ENCODE measurements around the gene MGAT4A. TPM values are rescaled to one million over a fixed set of nuclear protein-coding genes. Genes with fewer than 3 reads are reported as not detected.

The MGAT4A gene
- total and polyA plus RNA-seq, 10 of the 15 experiments (the other 5 are each of a cell fraction or from before 2014, with no cell fraction given): 4.3 to 23.4 (median 13.6) TPM

DNA sequence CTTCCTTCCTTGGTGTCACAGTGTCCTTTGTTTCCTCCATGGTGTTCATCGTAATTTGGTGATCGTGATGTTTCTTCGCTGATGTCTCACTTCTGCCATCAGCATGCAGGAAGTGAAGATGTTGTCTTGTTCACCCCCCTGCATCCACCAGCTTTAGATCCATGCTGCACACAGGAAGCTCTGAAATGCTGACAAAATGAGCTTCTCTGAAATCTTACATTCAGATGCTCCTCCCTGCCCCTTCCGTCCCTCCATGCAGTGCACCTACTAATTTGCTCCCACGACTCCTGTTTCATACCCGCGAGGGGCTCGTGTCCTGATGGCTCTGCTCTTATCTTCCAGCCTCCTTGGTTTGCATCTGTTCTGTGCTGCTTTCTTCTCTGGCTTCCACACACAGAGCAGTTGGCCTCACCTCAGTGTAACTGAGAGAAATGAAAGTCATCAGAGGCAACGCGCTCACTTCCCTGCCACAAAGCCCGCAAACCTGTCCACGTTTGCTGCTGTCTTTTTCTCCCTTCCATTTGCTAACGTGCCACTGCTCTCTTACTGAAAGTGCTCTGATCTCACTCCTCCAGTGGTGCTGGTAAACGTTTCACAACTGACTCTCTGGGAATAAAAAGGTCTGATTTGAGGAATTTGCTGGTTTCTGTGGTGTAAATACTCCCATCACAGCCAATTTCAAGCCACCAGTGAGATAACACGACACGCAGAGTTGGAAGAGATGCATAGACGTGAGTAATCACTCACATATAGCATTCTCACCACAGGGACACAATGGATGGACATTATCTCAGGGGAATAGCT, 41.0 kb upstream of the MGAT4A start:
- Histone ChIP-seq H2AFZ (ENCODE audit: control insufficient read depth, low read depth, low read length) (peak overlapping the region; percentile 94), H3K9ac (ENCODE audit: control insufficient read depth, insufficient read depth, low read length) (peak overlapping the region; percentile 51), H3K27me3 (replicated peaks in 1 of 2; ENCODE audit: control insufficient read depth in 2 of 2, insufficient read depth in 2 of 2, low read length in 1 of 2) (no peaks in the 10 kb centered on the region), H3K9me3 (replicated peaks; ENCODE audit: control insufficient read depth, insufficient read depth, low read length) (no peaks in the 10 kb centered on the region), H3K4me1 (ENCODE audit: control insufficient read depth, insufficient read depth, low read length) (peaks cover 16% of the 10 kb centered on the region), H3K4me2 (ENCODE audit: control insufficient read depth, insufficient read depth) (peak overlapping the region; percentile 80), H3K79me2 (ENCODE audit: control insufficient read depth, insufficient read depth, low read length) (no peaks in the 10 kb centered on the region), H4K20me1 (ENCODE audit: control insufficient read depth, insufficient read depth) (no peaks in the 10 kb centered on the region), H3K4me3 (peak overlapping the region; percentile 26; the same call in 1 of the 2 replicates), H3K36me3 (ENCODE audit: control insufficient read depth in 2 of 2, insufficient read depth in 2 of 2, low read length in 1 of 2) (no peaks in the 10 kb centered on the region), H3K27ac (ENCODE audit: control insufficient read depth, insufficient read depth) (peak overlapping the region; percentile 63)
- intact Hi-C loops (cut with micrococcal nuclease; ENCODE audit: unreplicated experiment): loop anchor here (5.0 kb wide), 1 partner anchor 65 kb away; no protein-coding TSS in a partner anchor
- ChIA-PET RAD21 (ENCODE audit: unreplicated experiment) (interaction anchor here (0.8 to 2.1 kb wide), 5 partner anchors 8 to 123 kb away, joined by 3 to 5 read pairs (median 3); no protein-coding TSS in a partner anchor), SMC1A (ENCODE audit: uncharacterized antibody, unreplicated experiment) (interaction anchor here (0.7 to 3.6 kb wide), 8 partner anchors 10 to 68 kb away, joined by 3 to 26 read pairs (median 5); no protein-coding TSS in a partner anchor), CTCF (interaction anchor here (0.7 to 1.9 kb wide), 9 partner anchors 9 to 123 kb away, joined by 3 to 7 read pairs (median 4); no protein-coding TSS in a partner anchor), POLR2A (interaction anchor here (0.6 to 1.3 kb wide), 4 partner anchors 12 to 46 kb away, joined by 3 to 4 read pairs (median 3); partner anchors contain the start of gene MGAT4A)
- BruUV-seq (replicated peaks): no TSS peak
- DNase-seq (ENCODE audit: low read depth, low spot score) (no peak), FAIRE-seq (peak; percentile 66), ATAC-seq (peak; percentile 66)
- in situ Hi-C loops (cut with MboI): no loop called here
- WGBS (ENCODE audit: insufficient coverage, insufficient replicate concordance, low lambda C conversion rate, missing lambda C conversion rate): 15% methylated on average over 17 of the region's 17 CpGs
- TF ChIP-seq, protein P1, sequence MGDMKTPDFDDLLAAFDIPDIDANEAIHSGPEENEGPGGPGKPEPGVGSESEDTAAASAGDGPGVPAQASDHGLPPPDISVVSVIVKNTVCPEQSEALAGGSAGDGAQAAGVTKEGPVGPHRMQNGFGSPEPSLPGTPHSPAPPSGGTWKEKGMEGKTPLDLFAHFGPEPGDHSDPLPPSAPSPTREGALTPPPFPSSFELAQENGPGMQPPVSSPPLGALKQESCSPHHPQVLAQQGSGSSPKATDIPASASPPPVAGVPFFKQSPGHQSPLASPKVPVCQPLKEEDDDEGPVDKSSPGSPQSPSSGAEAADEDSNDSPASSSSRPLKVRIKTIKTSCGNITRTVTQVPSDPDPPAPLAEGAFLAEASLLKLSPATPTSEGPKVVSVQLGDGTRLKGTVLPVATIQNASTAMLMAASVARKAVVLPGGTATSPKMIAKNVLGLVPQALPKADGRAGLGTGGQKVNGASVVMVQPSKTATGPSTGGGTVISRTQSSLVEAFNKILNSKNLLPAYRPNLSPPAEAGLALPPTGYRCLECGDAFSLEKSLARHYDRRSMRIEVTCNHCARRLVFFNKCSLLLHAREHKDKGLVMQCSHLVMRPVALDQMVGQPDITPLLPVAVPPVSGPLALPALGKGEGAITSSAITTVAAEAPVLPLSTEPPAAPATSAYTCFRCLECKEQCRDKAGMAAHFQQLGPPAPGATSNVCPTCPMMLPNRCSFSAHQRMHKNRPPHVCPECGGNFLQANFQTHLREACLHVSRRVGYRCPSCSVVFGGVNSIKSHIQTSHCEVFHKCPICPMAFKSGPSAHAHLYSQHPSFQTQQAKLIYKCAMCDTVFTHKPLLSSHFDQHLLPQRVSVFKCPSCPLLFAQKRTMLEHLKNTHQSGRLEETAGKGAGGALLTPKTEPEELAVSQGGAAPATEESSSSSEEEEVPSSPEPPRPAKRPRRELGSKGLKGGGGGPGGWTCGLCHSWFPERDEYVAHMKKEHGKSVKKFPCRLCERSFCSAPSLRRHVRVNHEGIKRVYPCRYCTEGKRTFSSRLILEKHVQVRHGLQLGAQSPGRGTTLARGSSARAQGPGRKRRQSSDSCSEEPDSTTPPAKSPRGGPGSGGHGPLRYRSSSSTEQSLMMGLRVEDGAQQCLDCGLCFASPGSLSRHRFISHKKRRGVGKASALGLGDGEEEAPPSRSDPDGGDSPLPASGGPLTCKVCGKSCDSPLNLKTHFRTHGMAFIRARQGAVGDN (IDR thresholded peaks at IDR 0.05): peak; percentile 74; the same call in 1 of the 2 replicates
- TF ChIP-seq ATF7 (IDR thresholded peaks at IDR 0.05; ENCODE audit: low read depth): 0 out of 2 replicates have a peak, but pooled peaks have one; percentile 16
- TF ChIP-seq RUNX3 (IDR thresholded peaks at IDR 0.05; ENCODE audit: low read length): peak; percentile 76
- TF ChIP-seq MTA3 (IDR thresholded peaks at IDR 0.05; ENCODE audit: borderline replicate concordance, low read length): peak; percentile 45; the same call in 1 of the 2 replicates
- TF ChIP-seq IKZF2 (IDR thresholded peaks at IDR 0.05): peak; percentile 64 to 68; a peak in 3 of 4 replicates
- no peak for TF ChIP-seq TARDBP (IDR thresholded peaks at IDR 0.05; ENCODE audit: borderline replicate concordance)
- TF ChIP-seq HCFC1 (IDR thresholded peaks at IDR 0.05; ENCODE audit: low read length): no peak
- peak; percentile 22 to 31; a peak in 1 of 4 replicates for TF ChIP-seq BHLHE40 (IDR thresholded peaks at IDR 0.05; ENCODE audit: borderline replicate concordance in 1 of 2, low read depth in 2 of 2, low read length in 1 of 2)
- no peak for TF ChIP-seq CBX5 (IDR thresholded peaks at IDR 0.05; ENCODE audit: low read depth)
- TF ChIP-seq, protein P2, sequence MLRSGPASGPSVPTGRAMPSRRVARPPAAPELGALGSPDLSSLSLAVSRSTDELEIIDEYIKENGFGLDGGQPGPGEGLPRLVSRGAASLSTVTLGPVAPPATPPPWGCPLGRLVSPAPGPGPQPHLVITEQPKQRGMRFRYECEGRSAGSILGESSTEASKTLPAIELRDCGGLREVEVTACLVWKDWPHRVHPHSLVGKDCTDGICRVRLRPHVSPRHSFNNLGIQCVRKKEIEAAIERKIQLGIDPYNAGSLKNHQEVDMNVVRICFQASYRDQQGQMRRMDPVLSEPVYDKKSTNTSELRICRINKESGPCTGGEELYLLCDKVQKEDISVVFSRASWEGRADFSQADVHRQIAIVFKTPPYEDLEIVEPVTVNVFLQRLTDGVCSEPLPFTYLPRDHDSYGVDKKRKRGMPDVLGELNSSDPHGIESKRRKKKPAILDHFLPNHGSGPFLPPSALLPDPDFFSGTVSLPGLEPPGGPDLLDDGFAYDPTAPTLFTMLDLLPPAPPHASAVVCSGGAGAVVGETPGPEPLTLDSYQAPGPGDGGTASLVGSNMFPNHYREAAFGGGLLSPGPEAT (IDR thresholded peaks at IDR 0.05; ENCODE audit: low read depth): 0 out of 2 replicates have a peak, but pooled peaks have one; percentile 19
- no peak for TF ChIP-seq FOXK2 (IDR thresholded peaks at IDR 0.05)
- TF ChIP-seq, protein P3, sequence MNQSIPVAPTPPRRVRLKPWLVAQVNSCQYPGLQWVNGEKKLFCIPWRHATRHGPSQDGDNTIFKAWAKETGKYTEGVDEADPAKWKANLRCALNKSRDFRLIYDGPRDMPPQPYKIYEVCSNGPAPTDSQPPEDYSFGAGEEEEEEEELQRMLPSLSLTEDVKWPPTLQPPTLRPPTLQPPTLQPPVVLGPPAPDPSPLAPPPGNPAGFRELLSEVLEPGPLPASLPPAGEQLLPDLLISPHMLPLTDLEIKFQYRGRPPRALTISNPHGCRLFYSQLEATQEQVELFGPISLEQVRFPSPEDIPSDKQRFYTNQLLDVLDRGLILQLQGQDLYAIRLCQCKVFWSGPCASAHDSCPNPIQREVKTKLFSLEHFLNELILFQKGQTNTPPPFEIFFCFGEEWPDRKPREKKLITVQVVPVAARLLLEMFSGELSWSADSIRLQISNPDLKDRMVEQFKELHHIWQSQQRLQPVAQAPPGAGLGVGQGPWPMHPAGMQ (IDR thresholded peaks at IDR 0.05; ENCODE audit: borderline replicate concordance): peak; percentile 51; the same call in 1 of the 2 replicates
- TF ChIP-seq POLR2A (IDR thresholded peaks at IDR 0.05; ENCODE audit: low read depth, low read length): peak; percentile 41; the same call in 1 of the 2 replicates
- peak; percentile 44; the same call in 1 of the 2 replicates for TF ChIP-seq NFIC (IDR thresholded peaks at IDR 0.05; ENCODE audit: low read depth, low read length)
- TF ChIP-seq POU2F2 (IDR thresholded peaks at IDR 0.05; ENCODE audit: borderline replicate concordance, low read depth, low read length): no peak
- peak; percentile 40; the same call in 1 of the 2 replicates for TF ChIP-seq GABPA (IDR thresholded peaks at IDR 0.05; ENCODE audit: low read depth)

All from GM12878 (cell line).